ENCODE measurements around the gene B3GALNT1.

Gene B3GALNT1

GRCh38 chr3:161104561-161105551 lies at the start of gene B3GALNT1:
TSS of gene B3GALNT1 (minus strand) at chr3:161105349. CDS start at chr3:161086754, 18,595 bp downstream.
- DNase-seq (ENCODE audit: low read depth) = peak; percentile 45

DNA sequence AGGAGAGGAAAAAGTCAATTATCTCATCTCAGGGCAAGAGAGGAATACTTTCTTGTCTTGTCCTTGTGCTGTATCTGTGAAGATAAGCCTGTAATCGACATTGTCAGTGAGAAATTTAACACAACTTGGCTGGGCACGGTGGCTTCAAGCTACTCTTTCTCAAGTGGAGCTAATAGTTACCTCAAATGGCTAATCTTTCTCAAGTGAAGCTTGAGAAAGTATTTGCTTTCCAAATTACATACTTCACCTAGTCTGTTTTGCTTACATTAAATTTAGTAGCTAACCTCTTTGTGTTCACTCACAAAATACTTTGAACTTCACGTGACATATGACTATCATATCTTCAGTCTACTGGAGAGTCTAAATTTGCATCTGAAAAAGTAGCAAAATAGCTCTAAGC lies 48.3 kb upstream of the B3GALNT1 start:
- no peak for DNase-seq (ENCODE audit: low read depth)

- DNase-seq (ENCODE audit: low read depth) = peak; percentile 70
Observed at GRCh38 chr3:161150001-161150525, 44.9 kb upstream of the B3GALNT1 start.

DNA sequence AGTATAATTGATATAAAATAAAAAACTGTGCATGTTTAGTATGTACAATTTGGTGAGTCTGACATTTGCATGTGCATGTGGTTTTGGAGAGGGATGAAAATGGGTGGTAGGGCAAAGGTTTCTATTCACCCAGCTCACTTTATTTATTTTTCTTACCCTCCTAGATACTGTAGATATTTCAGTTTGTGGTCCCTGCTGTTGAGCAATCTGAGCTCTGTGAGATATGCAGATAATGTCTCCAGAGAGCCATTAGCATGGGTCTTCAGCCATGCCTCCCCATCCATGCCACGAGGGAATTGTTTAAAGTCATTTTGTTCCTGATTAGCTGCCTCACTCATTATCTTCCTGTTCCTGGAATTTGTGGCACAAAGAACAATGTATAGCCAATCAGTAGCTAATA lies 44.4 kb upstream of the B3GALNT1 start:
- peak; percentile 75 for DNase-seq (ENCODE audit: low read depth)

DNA sequence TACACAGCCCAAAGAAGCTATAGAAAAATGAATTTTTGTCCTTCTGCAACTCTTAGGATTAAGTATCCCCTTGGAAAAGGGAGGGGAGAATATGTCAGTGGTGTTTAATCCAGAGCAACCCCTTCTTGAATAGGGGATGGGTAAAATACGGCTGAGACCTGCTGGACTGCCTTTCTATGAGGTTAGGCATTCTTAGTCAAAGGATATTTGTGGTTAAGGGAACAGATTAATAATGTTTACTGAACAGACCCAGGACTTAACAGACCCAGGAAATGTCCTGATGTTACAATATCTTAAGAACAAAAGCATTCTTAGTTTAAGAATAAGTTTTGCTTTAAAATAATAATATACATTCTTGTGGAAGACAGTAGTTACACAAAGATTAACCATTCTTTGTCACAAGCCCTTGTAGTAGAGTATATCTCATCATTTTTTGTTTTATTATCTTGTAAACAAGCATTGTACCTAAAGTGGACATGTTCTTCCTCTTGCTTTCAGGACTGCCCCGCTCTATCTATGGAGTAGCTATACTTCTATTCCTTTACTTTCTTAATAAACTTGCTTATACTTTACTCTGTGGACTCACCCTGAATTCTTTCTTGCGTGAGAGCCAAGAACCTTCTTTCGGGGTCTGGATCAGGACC lies 43.8 kb upstream of the B3GALNT1 start:
- DNase-seq (ENCODE audit: low read depth) = no peak

GRCh38 chr3:161142486-161142885 lies 37.3 kb upstream of the B3GALNT1 start:
- peak; percentile 89 for DNase-seq (ENCODE audit: low read depth)

- no peak for DNase-seq (ENCODE audit: low read depth)
Observed at GRCh38 chr3:161139686-161140085, 34.5 kb upstream of the B3GALNT1 start.

GRCh38 chr3:161137260-161137659 lies 32.1 kb upstream of the B3GALNT1 start:
- no peak for DNase-seq (ENCODE audit: low read depth)

- no peak for DNase-seq (ENCODE audit: low read depth)
Observed at GRCh38 chr3:161132391-161132790, 27.2 kb upstream of the B3GALNT1 start.

DNA sequence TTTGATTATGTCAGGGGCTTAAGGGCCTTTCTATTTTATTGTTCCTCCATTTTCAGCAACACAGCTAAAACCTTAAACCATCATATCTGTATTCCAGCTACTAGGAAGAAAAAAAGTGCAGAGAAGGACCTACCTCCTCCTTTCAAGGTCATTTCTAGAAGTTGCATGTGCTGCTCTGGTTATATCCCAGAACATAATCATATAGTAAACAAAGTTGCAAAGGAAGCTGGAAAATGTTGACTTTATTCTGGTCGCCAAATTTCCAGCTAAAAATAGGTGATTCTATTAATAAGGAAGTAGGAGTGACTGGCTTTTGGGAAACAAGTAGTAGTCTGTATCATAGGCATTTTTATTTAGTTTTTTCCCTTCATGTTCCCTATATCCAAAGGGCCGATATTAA lies 21.3 kb upstream of the B3GALNT1 start:
- no peak for DNase-seq (ENCODE audit: low read depth)

GRCh38 chr3:161117646-161118045 lies 12.5 kb upstream of the B3GALNT1 start:
- DNase-seq (ENCODE audit: low read depth) = no peak

GRCh38 chr3:161108840-161109239 lies 3.7 kb upstream of the B3GALNT1 start:
- peak; percentile 25 for DNase-seq (ENCODE audit: low read depth)

- no peak for DNase-seq (ENCODE audit: low read depth)
Observed at GRCh38 chr3:161107311-161107710, 2.2 kb upstream of the B3GALNT1 start.

DNA sequence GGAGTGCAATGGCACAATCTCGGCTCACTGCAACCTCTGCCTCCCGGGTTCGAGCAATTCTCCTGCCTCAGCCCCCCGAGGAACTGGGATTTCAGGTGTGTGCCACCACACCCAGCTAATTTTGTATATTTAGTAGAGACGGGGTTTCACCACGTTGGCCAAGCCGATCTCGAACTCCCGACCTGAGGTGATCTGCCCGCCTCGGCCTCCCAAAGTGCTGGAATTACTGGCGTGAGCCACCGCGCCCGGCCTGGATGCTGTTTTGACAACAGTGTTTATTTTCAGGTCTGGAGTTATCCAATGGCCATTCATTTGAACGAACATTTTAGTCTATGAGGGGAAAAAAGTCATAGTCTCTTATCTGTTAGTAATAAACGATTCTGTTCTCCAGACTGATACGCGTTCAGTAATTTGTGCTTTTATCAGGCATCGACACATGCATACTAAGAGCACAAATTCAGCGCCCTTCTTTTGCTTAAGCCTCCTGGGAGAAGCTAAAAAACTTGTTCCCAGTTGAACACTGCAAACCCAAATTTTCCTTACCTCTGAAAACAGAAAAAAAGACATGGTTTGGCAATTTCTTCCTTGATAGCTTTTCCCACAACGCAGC lies 1.3 kb downstream of the B3GALNT1 start:
- no peak for DNase-seq (ENCODE audit: low read depth)

DNA sequence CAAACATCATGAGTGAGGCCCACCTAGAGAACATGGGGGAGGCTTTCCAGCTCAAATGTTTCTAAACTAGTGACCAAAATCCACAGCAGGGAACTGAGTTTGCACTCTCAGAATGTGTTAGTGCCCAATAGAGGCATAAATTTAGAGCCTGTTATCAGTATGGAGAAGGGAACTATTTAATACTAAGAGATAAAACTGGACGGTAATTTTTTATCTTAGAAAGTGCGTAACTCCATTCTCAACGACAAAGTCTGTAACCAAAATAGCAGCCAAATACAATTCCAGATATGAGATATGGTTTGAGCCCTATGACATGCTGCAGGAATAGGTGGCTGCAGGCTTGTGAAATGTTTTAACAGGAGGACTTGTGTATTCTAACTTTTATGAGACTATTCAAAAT lies 3.5 kb downstream of the B3GALNT1 start:
- no peak for DNase-seq (ENCODE audit: low read depth)

DNA sequence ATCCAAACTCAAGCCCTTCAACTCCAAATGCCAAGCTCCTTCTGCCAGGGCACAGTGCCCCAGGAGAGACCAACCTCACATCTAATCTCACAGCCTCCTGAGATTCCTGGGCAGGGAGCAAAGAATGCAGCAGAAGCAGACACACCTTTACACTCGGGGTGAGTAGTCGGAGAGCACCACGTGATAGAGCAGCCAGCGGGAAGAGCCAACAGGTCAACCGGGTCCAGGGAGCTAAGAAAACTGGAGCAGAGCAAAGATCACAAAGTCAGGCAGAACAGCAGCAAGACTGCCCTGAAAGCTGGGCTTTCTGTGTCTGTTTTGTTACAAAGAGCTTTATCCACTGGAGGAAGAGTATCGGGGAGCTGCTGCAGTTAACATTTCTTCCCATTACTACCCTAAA lies 4.2 kb downstream of the B3GALNT1 start:
- DNase-seq (ENCODE audit: low read depth) = no peak

DNA sequence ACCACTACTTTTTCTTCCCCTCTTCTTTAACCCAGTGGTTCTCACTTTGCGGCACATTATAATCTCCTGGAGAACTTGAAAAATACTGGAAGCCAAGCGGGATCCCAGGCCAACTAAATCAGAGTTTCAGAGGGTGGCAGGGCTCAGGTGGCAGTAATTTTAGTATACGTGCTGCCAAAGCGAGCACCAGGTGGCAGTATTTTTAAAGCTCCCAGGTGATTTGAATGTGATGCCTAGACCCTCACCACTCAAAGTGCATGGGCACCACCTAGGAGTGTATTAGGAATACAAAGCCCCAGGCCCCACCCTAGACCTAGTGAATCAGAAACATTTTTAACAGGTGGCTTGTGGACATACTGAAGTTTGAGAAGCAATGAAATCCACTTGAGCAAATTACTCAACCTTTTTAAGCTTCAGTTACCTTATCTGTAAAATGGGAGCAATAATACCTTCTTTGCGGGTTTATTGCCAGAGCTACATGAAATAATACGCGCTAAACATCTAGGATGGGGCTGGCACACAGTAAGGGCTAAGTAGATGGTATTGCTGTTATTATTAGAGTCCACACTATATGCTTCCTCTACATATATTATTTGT lies 8.3 kb downstream of the B3GALNT1 start:
- DNase-seq (ENCODE audit: low read depth) = no peak

GRCh38 chr3:161093895-161094294 lies 11.3 kb downstream of the B3GALNT1 start:
- DNase-seq (ENCODE audit: low read depth) = no peak

DNA sequence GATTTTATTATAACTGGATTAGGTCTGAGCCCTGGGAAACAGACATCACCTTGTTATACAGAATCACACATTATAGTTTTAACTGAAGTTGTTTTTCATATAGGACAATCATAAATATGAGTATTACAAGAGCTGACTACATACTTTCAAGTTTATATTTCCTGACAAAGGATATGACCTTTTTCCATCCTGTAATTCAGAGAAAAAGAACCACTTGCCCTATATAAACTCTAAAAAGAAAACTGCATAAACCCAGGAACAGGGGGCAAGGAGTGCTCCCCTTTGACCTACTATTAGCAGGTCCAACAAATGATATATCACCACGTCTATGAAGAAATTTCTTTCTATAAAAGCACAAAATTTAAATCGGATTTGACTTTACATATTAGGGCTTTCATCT lies 20.9 kb downstream of the B3GALNT1 start:
- no peak for DNase-seq (ENCODE audit: low read depth)

DNA sequence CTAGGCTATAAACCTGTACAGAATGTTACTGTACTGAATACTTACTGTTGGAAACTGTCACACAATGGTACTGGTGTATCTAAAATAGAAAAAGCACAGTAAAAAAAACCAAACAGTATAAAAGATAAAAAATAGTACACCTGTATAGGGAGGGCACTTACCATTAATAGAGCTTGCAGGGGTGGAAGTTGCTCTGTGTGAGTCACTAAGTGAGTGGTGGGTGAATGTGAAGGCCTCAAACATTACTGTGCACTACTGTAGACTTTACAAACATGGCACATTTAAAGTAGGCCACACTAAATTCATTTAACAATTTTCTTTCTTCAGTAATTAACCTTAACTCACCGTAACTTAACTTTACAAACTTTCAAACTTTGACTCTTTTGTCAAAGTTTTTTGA lies 22.0 kb downstream of the B3GALNT1 start:
- DNase-seq (ENCODE audit: low read depth) = no peak

GRCh38 chr3:161082063-161082462 lies 23.1 kb downstream of the B3GALNT1 start:
- DNase-seq (ENCODE audit: low read depth) = peak; percentile 4

- no peak for DNase-seq (ENCODE audit: low read depth)
Observed at GRCh38 chr3:161081633-161082032, 23.5 kb downstream of the B3GALNT1 start.
